Globus pallidus (tissue), 1 donor: ENCODE data around the gene RPS8.
"Not testable (repeated sequence)": the region's sequence is repeated elsewhere in the genome, so short reads cannot be mapped to it uniquely, and the experiment has no call there.

ENCODE experiments used
- DNase-seq: peaks from one replicate; pipeline ENCODE4 v3.0.0-alpha.2; 2015; ENCODE audit warnings: low spot score

RPS8 gene

GRCh38 chr1:44803062-44803311 lies 27.6 kb downstream of the RPS8 start:
- no peak for DNase-seq

GRCh38 chr1:44803312-44804095 lies 28.2 kb downstream of the RPS8 start:
- DNase-seq = no peak

- DNase-seq = no peak
Observed at GRCh38 chr1:44805311-44806024, 30.1 kb downstream of the RPS8 start.

GRCh38 chr1:44806025-44806703 lies 30.8 kb downstream of the RPS8 start:
- DNase-seq = no peak

DNA sequence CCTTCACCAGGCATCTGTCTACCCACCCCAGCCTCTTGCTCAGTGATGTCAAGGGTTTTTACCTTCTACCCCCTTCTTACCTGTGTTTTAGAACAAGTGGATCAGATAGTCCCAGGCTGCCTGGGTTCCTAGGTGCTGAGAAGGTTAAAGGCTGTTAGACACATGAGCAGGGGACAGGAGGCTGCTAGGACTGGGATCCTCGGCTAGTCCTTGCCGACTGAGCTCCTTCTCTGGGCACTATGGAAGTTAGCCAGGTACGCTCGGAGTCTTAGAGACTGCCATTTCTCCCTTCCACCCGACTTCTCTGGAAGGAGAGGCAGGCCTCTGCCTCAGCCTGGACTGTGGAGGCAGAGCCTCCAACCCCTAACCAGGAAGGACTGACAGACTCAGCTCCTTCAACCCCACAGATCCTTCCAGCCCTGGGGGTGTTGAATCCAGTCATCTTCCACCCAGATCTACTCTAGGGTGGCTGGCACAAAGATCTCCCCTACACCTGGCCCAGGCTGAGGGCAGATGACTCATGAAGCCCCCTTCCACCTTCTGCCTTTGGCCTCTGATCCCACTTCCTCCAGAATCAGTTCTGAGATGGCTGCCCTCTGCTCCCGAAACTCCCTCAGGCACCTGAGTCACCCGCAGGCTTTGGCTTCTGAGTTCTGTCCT lies 31.5 kb downstream of the RPS8 start, which contains the start of gene DYNLT4:
DYNLT4 (minus strand) TSS at position 648 of the 660 bp plus-strand sequence. CDS start 683 bp downstream, outside the sequence.
- DNase-seq = no peak

DNA sequence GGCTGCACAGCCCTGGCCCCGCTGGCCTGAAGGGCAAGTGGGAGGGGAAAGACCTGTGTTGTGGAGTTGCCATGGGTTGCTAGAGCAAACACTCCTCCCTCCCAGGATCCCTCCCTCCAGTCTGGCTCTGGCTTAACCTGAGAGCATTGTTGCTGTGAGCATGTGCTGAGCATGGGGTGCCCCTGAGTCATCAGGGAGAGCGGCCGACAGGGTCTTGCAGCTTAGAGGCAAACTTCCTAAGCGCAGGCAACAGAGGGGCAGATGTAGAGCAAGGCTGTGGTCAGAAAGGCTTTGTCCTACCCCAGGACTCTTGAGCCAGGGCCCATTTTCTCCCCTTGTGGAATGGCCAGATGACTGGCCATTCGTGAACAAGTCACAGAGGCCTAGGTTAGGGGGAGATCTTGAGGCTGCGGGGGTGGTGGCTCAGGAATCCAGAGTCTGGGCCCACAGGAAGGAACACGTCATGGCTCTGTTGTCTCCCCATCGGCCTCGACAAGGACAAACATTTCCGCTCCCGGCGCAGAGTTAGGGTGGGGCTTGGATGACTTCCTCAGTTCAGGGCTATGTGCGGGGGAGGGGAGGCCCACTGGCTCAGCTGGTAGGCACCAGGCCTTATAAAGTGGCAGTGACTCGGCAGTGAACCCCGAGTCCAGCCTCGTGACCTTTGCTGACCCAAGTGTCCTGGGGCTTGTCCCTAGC lies 32.2 kb downstream of the RPS8 start:
- DNase-seq = peak; percentile 83

DNA sequence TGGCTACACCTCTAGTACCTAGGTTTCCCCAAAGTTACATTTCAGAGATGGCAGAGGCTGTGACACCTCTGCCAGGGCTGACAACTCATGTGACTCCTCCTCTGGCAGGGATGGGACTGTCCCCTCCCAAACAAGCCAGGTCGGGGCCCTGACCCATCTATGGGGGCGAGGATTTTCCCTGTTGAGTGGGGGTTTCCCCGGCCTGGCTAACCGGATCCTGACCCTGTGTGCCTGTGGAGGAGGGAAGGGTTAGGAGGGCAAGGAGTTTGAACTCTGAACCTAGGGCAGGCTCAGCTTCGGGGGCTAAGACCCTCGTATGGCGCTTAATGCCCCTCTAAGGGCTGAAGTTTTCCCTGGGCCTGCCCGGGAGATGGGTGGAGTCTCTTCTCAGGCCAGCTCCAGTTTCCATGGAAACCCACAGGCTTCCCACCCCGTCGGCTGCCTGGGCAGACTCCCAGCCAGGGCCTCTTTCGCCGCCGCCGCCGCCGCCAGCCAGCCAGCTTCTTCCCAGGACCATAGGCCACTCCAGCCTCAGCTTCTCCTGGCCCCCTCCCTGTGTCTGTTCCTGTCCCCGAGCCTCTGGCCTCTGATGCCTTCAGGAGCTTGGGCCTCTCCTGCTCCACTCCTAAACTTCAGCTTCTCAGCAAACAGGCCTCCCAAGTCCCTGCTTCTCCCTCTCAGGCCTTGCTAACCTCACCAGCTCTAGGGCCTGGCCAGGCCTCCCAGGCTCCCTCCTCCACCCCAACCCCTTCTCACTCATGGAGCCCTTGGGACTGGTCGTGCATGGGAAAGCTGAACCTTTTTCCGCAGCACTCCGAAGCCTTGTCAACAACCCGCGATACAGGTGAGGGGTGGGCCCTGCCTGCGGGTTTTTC lies 33.0 kb downstream of the RPS8 start, which contains the start of gene BTBD19:
BTBD19 (plus strand) TSS at position 461 of the 875 bp plus-strand sequence; CDS start at position 759, 298 bp downstream.
- peak; percentile 82 for DNase-seq

GRCh38 chr1:44808938-44809917 lies 33.9 kb downstream of the RPS8 start:
- no peak for DNase-seq

GRCh38 chr1:44810101-44810761 lies 34.9 kb downstream of the RPS8 start:
- DNase-seq = no peak

DNA sequence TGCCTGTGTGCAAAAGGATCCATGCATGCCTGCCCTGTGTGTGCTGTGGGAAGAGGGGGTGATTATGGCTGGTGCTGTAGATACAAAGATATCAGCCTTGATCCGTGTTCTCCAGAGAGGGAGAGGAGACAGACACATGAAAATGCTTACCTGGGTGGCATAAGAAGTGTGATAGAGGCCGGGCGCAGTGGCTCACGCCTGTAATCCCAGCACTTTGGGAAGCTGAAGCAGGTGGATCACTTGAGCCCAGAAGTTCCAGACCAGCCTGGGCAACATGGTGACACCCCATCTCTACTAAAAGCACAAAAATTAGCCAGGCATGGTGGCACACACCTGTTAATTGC lies 35.4 kb downstream of the RPS8 start:
- DNase-seq = not testable (repeated sequence)

GRCh38 chr1:44811234-44811633 lies 35.9 kb downstream of the RPS8 start:
- no peak for DNase-seq

DNA sequence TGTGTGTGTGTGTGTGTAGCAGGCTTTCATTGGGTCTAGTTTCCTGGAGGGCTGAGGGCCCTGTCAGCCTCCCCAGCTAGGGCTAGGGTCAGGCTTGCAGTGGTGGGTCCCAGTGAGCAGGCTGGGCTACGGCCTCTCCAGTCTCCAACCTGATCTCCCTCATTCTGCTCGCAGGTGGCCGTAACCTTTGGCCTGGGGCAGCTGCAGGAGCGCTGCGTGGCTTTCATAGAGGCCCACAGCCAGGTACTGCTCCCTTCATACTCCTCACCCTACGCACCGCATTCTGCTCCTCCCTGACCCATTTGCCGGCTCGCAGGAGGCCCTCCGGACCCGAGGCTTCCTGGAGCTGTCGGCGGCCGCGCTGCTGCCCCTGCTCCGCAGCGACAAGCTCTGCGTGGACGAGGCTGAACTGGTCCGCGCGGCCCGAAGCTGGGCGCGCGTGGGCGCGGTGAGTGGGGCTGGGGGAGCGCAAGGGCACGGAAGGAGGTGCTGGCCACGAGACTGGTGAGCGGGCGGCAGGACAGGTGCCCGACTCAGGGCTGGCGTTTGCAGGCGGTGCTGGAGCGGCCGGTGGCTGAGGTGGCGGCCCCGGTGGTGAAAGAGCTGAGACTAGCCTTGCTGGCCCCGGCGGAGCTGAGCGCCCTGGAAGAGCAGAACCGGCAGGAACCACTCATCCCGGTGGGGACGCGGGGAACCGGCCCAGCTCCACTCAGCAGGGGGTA lies 37.6 kb downstream of the RPS8 start:
- DNase-seq = no peak

GRCh38 chr1:44815926-44816325 lies 40.6 kb downstream of the RPS8 start:
- not testable (repeated sequence) for DNase-seq

GRCh38 chr1:44817307-44817706 lies 42.0 kb downstream of the RPS8 start:
- DNase-seq = no peak

- DNase-seq = no peak
Observed at GRCh38 chr1:44817771-44818495, 42.6 kb downstream of the RPS8 start.

DNA sequence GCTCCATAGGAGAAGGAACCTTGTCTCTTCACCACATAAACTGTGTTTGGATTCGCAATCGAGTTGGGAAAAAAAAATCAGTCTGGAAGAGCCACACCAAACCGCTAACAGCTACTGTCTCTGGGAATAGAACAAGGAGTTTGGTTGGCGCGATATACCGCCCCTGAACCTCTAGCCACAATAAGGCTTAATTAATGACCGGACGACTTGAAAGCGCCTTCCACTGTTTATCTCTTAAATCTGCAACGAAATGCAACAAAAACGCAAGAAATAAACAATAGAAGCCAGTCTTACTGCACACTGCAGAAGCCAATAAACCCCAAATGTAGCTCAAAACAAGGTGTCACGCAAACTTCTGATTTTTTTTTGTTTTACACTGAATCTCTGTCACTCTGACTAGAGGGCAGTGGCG lies 43.9 kb downstream of the RPS8 start:
- no peak for DNase-seq

DNA sequence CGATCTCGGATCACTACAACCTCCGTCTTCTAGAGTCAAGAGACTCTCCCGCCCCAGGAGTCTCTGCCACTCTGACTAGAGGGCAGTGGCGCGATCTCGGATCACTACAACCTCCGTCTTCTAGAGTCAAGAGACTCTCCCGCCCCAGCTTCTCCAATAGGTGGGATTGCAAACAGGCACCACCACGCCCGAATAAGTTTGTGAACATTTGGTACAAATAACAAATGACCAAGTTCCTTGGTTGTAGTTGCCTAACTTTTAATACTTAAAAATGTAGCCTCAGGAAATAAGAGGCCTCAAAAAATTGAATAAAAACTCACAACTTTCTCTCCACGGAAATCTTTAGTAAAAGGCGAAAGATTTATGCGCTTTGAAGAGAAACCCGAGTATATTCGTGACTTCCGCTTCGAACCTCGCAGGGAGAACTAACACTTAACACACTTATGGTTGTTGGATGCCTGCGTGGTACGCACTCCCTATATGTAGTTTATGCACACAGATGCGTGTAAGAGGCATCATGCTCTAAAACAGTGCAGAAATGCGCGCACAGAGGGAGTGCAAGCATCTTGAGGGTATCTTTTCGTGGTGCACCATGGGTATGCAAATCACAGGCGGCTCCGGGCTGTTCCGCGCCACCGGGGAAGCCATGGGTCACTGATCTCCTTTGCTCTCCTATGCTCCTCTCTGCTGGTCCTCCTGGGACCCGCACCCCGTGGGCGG lies 44.4 kb downstream of the RPS8 start:
- peak; percentile 78 for DNase-seq
